BLaER1 treated with 17β-estradiol and CSF1 and Interleukin-3, amounts not matched to agents 10 nM and 100 nM (cell line): ENCODE measurements around the gene MAD2L1.

Experiments used
- H3K27ac ChIP-seq, 11 experiments: shearing (Covaris generic); formaldehyde crosslinking; 2 replicates each; pipeline ENCODE4 v1.8.1; 2022
- H3K27me3 ChIP-seq, 11 experiments: shearing (Covaris generic); formaldehyde crosslinking; 2 replicates each; pipeline ENCODE4 v1.8.1; 2022
- H3K36me3 ChIP-seq, 11 experiments: shearing (Covaris generic); formaldehyde crosslinking; 2 replicates each; pipeline ENCODE4 v1.8.1; 2022
- H3K4me1 ChIP-seq, 10 experiments: shearing (Covaris generic); formaldehyde crosslinking; 2 replicates each; pipeline ENCODE4 v1.8.1; 2022
- H3K4me2 ChIP-seq, 11 experiments: shearing (Covaris generic); formaldehyde crosslinking; 2 replicates each; pipeline ENCODE4 v1.8.1; 2022
- H3K4me3 ChIP-seq, 10 experiments: shearing (Covaris generic); formaldehyde crosslinking; 2 replicates each; pipeline ENCODE4 v1.8.1; 2022
- H3K9ac ChIP-seq, 11 experiments: shearing (Covaris generic); formaldehyde crosslinking; 2 replicates each; pipeline ENCODE4 v1.8.1; 2022
- H3K9me3 ChIP-seq, 11 experiments: shearing (Covaris generic); formaldehyde crosslinking; replicated peaks in 1 of 11; 2 replicates each; pipeline ENCODE4 v1.8.1; 2022
- H4K20me1 ChIP-seq, 11 experiments: shearing (Covaris generic); formaldehyde crosslinking; 2 replicates each; pipeline ENCODE4 v1.8.1; 2022
- Cebpa-rat ChIP-seq, 11 experiments: shearing (Covaris generic); IDR thresholded peaks; 2 replicates each; pipeline ENCODE4 v1.8.1; 2022

The MAD2L1 gene

DNA sequence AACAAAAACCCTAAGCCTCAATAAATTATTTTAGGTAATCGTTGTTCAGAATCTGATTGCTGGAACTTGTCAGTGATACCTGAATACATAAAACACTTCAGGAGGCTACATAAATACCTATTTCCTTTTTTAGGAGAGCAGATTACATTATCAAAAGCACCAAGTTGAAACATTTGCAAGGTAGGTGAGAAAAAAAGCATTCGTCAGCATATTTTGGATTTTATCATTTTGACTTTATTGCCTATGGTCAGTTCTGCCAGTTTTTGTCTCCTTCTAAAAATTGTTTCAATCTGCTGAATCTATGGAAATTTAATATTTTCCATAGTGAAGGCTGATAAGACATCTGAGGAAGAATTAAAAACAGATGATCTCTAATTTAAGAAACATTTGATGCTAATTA, 16.5 kb upstream of the MAD2L1 start:
- no peaks in the 10 kb centered on the region for H3K36me3 ChIP-seq
- H3K27ac ChIP-seq, result no peak overlapping the region
- no peaks in the 10 kb centered on the region for H3K4me1 ChIP-seq
- no peaks in the 10 kb centered on the region for H4K20me1 ChIP-seq
- TF ChIP-seq Cebpa-rat (IDR thresholded peaks at IDR 0.05), result no peak
- H3K9me3 ChIP-seq, result peaks cover 3 to 9% (median 7%) of the 10 kb centered on the region in 11 experiments; a peak in 18 of 22 replicates
- H3K27me3 ChIP-seq, result no peaks in the 10 kb centered on the region
- H3K9ac ChIP-seq, result no peak overlapping the region
- H3K4me2 ChIP-seq, result no peak overlapping the region
- no peak overlapping the region for H3K4me3 ChIP-seq

DNA sequence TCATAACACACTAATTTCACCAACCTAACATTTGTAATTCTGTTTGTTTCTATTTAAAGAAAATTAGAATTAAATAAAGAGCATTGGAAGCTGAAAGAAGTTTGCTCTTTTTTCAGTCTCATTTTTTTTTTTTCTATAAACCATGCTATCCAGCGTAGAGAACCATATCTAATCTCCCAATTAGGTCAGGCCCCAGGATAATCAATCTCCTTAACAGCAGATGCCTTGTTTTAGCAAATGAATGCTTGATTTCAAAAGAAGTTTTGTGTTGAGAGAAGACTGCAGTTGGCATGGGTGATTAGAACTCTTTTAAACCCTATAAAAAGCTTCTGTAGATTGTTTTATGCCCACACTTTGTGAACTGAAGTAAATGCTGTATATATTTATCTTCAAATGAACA, 15.6 kb upstream of the MAD2L1 start:
- no peak overlapping the region for H3K27ac ChIP-seq
- H3K9ac ChIP-seq, result no peak overlapping the region
- H3K27me3 ChIP-seq, result no peaks in the 10 kb centered on the region
- peaks cover 0 to under 1% (median 0%) of the 10 kb centered on the region in 11 experiments; a peak in 1 of 22 replicates for H3K9me3 ChIP-seq
- H3K4me1 ChIP-seq, result no peaks in the 10 kb centered on the region
- no peak for TF ChIP-seq Cebpa-rat (IDR thresholded peaks at IDR 0.05)
- no peak overlapping the region for H3K4me3 ChIP-seq
- no peaks in the 10 kb centered on the region for H3K36me3 ChIP-seq
- no peaks in the 10 kb centered on the region for H4K20me1 ChIP-seq
- H3K4me2 ChIP-seq, result no peak overlapping the region

DNA sequence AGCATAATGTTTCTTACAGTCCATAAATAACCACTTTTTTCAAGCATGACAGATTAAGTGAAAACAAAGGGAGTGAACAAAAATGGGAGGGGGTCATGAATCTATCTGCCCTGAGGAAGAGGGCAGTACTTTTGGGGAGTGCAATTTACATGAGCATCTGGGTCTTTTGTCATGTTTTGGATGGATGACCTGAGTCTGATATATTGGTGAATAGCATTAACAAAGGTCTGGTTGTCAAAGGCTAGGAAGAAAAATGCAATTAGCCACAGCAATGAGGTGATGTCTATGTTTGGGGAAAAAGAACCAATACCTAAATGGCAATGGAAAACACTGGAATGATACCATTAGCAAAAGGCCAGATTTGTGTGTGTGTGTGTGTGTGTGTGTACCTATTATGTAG, 15.1 kb upstream of the MAD2L1 start:
- Histone ChIP-seq H3K27ac (no peak overlapping the region), H3K9me3 (no peaks in the 10 kb centered on the region), H3K27me3 (no peaks in the 10 kb centered on the region), H4K20me1 (no peaks in the 10 kb centered on the region), H3K36me3 (no peaks in the 10 kb centered on the region), H3K4me1 (no peaks in the 10 kb centered on the region), H3K9ac (no peak overlapping the region), H3K4me3 (no peak overlapping the region), H3K4me2 (no peak overlapping the region)
- no peak for TF ChIP-seq Cebpa-rat (IDR thresholded peaks at IDR 0.05)

DNA sequence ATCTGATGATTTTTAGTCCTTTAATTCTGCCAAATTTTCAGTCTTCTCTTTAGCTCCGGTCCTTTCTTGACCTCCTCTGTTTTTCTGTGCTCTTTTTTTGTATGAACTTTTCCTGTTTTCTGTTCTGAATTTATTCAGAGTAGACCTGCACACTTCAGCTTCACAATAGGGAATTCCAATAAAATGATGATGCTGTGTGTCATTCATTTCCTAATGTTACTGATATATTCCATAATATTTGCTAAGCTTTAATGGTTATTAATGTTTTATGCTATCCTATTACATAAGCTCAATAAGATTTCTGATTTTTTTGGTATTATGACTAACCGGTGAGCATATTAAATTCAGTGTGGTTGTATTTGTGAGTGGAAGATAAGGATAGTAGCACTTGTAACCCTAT, 13.9 kb upstream of the MAD2L1 start:
- H4K20me1 ChIP-seq, result no peaks in the 10 kb centered on the region
- no peak overlapping the region for H3K9ac ChIP-seq
- H3K4me2 ChIP-seq, result no peak overlapping the region
- no peaks in the 10 kb centered on the region for H3K9me3 ChIP-seq
- no peaks in the 10 kb centered on the region for H3K36me3 ChIP-seq
- no peaks in the 10 kb centered on the region for H3K27me3 ChIP-seq
- H3K4me3 ChIP-seq, result no peak overlapping the region
- no peak for TF ChIP-seq Cebpa-rat (IDR thresholded peaks at IDR 0.05)
- H3K4me1 ChIP-seq, result no peaks in the 10 kb centered on the region
- no peak overlapping the region for H3K27ac ChIP-seq

DNA sequence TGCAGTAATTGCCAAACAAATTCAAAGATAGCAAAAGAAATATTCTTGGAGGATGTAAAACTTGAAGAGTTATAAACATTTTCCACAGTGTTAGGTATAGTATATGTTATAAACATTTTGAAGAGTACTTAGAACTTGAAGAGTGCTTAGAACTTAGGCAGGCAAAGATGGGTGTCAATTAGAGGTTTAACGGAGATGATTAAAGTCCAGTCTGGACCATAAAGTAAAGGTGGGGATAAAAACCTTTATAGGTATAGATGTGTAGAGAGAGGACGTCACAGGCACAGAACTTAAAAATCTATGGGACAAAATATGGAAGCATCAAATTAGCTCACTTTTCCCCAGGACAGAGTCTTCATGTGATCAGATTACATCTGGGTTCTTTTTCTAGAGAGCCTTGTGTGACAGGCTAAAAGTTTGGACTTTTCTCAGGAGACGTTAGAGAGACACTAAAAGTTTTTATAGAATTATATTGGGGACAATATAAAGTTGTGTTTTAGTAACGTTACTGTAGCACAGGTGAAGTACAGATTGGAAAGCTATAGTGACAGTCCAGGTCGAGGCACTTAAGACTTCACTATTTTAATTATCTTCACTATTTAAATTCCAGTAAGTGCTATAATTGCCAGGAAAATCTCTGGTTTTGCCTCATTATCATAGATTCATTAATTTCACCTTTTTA, 13.3 kb upstream of the MAD2L1 start:
- Histone ChIP-seq H4K20me1 (no peaks in the 10 kb centered on the region), H3K27ac (no peak overlapping the region), H3K36me3 (no peaks in the 10 kb centered on the region), H3K4me3 (no peak overlapping the region), H3K4me2 (no peak overlapping the region), H3K9me3 (no peaks in the 10 kb centered on the region), H3K9ac (no peak overlapping the region), H3K27me3 (no peaks in the 10 kb centered on the region), H3K4me1 (no peaks in the 10 kb centered on the region)
- TF ChIP-seq Cebpa-rat (IDR thresholded peaks at IDR 0.05), result no peak

DNA sequence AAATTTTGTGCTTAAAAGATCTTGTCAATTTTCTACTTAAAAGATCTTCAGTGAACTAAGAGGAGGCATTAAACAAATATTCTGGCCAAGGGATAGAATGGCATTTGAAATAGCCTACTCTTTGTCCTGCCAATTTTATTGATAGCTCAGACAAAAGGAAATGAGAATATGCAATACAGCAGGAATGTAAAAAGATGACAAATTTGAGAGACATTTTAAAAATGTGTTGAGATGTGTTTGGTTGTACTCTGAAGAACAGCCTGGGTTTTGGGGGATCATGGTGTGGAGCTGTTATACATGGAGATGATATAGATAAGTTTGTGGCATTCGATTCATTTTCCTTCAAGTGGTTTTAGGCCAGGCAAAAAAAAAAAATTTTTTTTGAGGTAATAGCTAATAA, 11.6 kb upstream of the MAD2L1 start:
- H3K4me3 ChIP-seq, result no peak overlapping the region
- no peak overlapping the region for H3K9ac ChIP-seq
- TF ChIP-seq Cebpa-rat (IDR thresholded peaks at IDR 0.05), result no peak
- no peaks in the 10 kb centered on the region for H4K20me1 ChIP-seq
- no peak overlapping the region for H3K27ac ChIP-seq
- H3K27me3 ChIP-seq, result no peaks in the 10 kb centered on the region
- no peak overlapping the region for H3K4me2 ChIP-seq
- H3K4me1 ChIP-seq, result no peaks in the 10 kb centered on the region
- H3K36me3 ChIP-seq, result no peaks in the 10 kb centered on the region
- no peaks in the 10 kb centered on the region for H3K9me3 ChIP-seq

DNA sequence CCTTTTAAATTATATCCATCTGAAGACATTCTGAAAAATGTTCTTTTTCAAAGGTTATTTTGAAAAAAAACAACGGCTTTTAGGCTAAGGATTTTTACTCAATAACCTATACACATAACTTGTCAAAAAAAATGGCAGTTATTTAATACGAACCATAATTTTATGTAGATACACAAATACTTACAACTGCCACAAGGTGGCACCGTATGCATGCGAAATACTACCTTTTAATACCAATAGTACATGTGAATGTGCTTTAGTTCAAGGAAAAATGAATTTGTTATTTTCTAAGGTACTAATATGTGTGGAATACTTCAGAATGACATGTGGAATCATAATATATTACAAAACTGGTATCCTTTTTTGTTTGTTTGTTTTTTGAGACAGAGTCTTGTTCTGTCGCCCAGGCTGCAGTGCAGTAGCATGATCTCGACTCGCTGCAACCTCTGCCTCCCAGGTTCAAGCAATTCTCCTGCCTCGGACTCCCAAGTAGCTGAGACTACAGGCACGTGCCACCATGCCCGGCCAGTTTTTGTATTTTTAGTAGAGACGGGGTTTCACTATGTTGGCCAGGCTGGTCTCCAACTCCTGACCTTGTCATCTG, 4.6 kb upstream of the MAD2L1 start:
- no peak overlapping the region for H3K4me2 ChIP-seq
- H3K4me3 ChIP-seq, result no peak overlapping the region
- H3K27me3 ChIP-seq, result no peaks in the 10 kb centered on the region
- no peaks in the 10 kb centered on the region for H4K20me1 ChIP-seq
- H3K27ac ChIP-seq, result no peak overlapping the region
- TF ChIP-seq Cebpa-rat (IDR thresholded peaks at IDR 0.05), result no peak
- peaks cover 10 to 22% (median 20%) of the 10 kb centered on the region in 10 experiments for H3K4me1 ChIP-seq
- H3K36me3 ChIP-seq, result no peaks in the 10 kb centered on the region
- no peak overlapping the region for H3K9ac ChIP-seq
- H3K9me3 ChIP-seq, result no peaks in the 10 kb centered on the region

DNA sequence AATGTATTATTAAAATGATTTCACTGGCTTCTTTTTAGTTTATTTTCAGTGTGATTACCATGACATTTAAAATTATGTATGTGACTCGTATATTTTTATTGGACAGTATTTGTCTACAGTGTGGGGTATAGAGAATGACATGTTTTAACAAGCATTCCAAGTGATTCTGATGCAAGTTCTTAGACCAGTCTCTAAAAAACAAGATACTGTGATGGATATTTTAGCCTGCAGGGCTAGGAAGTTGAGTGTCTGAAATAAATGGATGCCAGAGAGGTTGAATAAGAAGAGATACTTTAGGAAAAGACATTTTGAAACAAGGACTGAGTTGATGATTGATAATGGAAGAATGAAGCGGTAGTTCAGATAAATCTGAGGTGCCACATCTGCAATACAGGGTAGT, 3.5 kb upstream of the MAD2L1 start:
- Histone ChIP-seq H3K4me2 (no peak overlapping the region), H3K27me3 (no peaks in the 10 kb centered on the region), H3K9me3 (no peaks in the 10 kb centered on the region), H3K36me3 (no peaks in the 10 kb centered on the region; a peak in 2 of 22 replicates), H3K4me1 (peaks cover 15 to 29% (median 27%) of the 10 kb centered on the region in 10 experiments), H3K9ac (no peak overlapping the region), H3K4me3 (no peak overlapping the region), H3K27ac (no peak overlapping the region), H4K20me1 (no peaks in the 10 kb centered on the region)
- TF ChIP-seq Cebpa-rat (IDR thresholded peaks at IDR 0.05), result no peak

DNA sequence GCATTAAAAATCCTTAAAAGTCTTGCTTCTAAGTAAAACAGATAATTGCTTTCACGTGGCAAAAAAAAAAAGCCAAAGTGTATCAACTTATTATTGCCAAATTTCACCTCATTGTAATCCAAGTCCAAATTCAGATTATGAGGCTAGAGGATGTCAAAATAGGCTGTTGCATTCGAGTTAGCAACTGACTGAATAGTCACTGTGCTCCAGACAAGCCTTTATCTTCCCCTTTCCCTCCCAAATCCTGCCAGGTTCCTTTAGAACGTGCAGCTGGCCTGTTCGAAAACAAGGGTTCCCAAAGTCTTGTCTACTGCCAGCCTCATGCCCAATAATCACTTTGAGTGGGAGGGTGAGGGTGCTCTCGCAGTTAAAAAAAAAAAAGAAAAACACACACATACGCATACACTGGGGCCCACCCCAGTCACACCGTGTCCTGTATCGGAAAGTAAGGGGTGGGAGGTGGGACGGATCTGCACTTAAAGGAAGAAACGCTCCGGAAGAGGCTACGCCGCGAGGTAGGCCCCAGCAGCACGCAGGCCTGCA, 603 bp downstream of the MAD2L1 start:
- peaks cover 0 to 28% (median 15%) of the 10 kb centered on the region in 11 experiments; a peak in 10 of 22 replicates for H4K20me1 ChIP-seq
- peaks cover 41 to 63% (median 59%) of the 10 kb centered on the region in 10 experiments for H3K4me1 ChIP-seq

More for the DNA sequence above, 603 bp downstream of the MAD2L1 start:
- H3K4me3 ChIP-seq, result peak overlapping the region; percentile 68 to 85 (median 74)
- peak overlapping the region in 10 of 11 experiments; percentile 87 to 95 (median 91); a peak in 21 of 22 replicates for H3K27ac ChIP-seq
- no peak for TF ChIP-seq Cebpa-rat (IDR thresholded peaks at IDR 0.05)
- peak overlapping the region; percentile 76 to 96 (median 89) for H3K4me2 ChIP-seq
- H3K9me3 ChIP-seq, result no peaks in the 10 kb centered on the region
- H3K27me3 ChIP-seq, result no peaks in the 10 kb centered on the region
- peaks cover 0 to 41% (median 31%) of the 10 kb centered on the region in 11 experiments; a peak in 16 of 22 replicates for H3K36me3 ChIP-seq
- peak overlapping the region; percentile 87 to 93 (median 90) for H3K9ac ChIP-seq
